K562 (cell line): ENCODE data around the gene SNRNP70. TPM values are rescaled to one million over a fixed set of nuclear protein-coding genes. Genes with fewer than 3 reads are reported as not detected.

Experiments used
- ASH1L ChIP-seq: fragments of 450-650 bp; IDR thresholded peaks from 2 replicates; pipeline ENCODE4 v1.6.1; 2018; ENCODE audit warnings: borderline replicate concordance, mild to moderate bottlenecking, low read depth; ENCODE audit not compliant: partially characterized antibody
- DACH1 ChIP-seq: fragments of 450-650 bp; IDR thresholded peaks from 2 replicates; pipeline ENCODE4 v1.6.1; 2018; ENCODE audit not compliant: partially characterized antibody
- ESRRA ChIP-seq: fragments of 450-650 bp; IDR thresholded peaks from 2 replicates; pipeline ENCODE4 v1.6.1; 2014; ENCODE audit warnings: low read depth, mild to moderate bottlenecking, moderate library complexity, borderline replicate concordance
- HCFC1 ChIP-seq: IDR thresholded peaks from 2 replicates; pipeline ENCODE4 v1.6.1; 2012; ENCODE audit warnings: low read depth, low read length, improper control_type of control experiment
- L3MBTL2 ChIP-seq: fragments of 450-650 bp; IDR thresholded peaks from 2 replicates; pipeline ENCODE4 v1.6.1; 2016; ENCODE audit warnings: mild to moderate bottlenecking, moderate library complexity
- MBD2 ChIP-seq: sonication (generic); IDR thresholded peaks from 2 replicates; pipeline ENCODE4 v1.6.1; 2016; ENCODE audit warnings: low read depth, borderline replicate concordance
- NR2C2 ChIP-seq, 2 experiments: fragments of 200-800 bp in 1 of 2; sonication (Bioruptor generic) in 1 of 2; sonication (generic) in 1 of 2; formaldehyde crosslinking in 1 of 2; IDR thresholded peaks; 2 replicates each; pipeline versions ENCODE4 v1.6.1 to v1.8.0; 2016 to 2022; ENCODE audit warnings: mild to moderate bottlenecking in 1 of 2, missing compliant biosample characterization in 1 of 2, missing genetic modification characterization in 1 of 2, missing genetic modification reagents in 1 of 2
- NRF1 ChIP-seq, 2 experiments: fragments of 450-650 bp; IDR thresholded peaks in 1 of 2; conservative IDR thresholded peaks in 1 of 2; 2 replicates each; pipeline ENCODE4 v1.6.1; 2014; ENCODE audit warnings: mild to moderate bottlenecking in 2 of 2
- RBFOX2 ChIP-seq: fragments of 200-400 bp; formaldehyde crosslinking; IDR thresholded peaks from 2 replicates; pipeline ENCODE4 v1.6.1; 2017; ENCODE audit warnings: low read depth, mild to moderate bottlenecking, low read length, moderate library complexity
- SIX5 ChIP-seq, 2 experiments: IDR thresholded peaks; 2 replicates each; pipeline ENCODE4 v1.6.1; 2011; ENCODE audit warnings: low read length in 2 of 2, borderline replicate concordance in 1 of 2, low read depth in 1 of 2, mild to moderate bottlenecking in 1 of 2, moderate library complexity in 1 of 2; ENCODE audit not compliant: insufficient read depth in 1 of 2
- SP1 ChIP-seq: sonication (generic); formaldehyde crosslinking; IDR thresholded peaks from 2 replicates; pipeline ENCODE4 v1.8.1; 2022; ENCODE audit warnings: mild to moderate bottlenecking, missing genetic modification reagents
- SREBF1 ChIP-seq: fragments of 150-350 bp; IDR thresholded peaks from 2 replicates; pipeline ENCODE4 v1.6.1; 2014; ENCODE audit warnings: antibody characterized with exemption, low read depth, low read length, borderline replicate concordance
- SRF ChIP-seq, 2 experiments: fragments of 250-450, 450-650 bp in 1 of 2; sonication (Bioruptor Pico) in 1 of 2; sonication (generic) in 1 of 2; formaldehyde crosslinking; IDR thresholded peaks; 2 replicates each; pipeline versions ENCODE4 v1.5.0 to v1.5.1; 2020 to 2022; ENCODE audit warnings: mild to moderate bottlenecking in 1 of 2, missing genetic modification reagents in 1 of 2
- TBP ChIP-seq: optimal IDR thresholded peaks from 2 replicates; pipeline ENCODE3; 2011; ENCODE audit warnings: low read depth, low read length, improper control_type of control experiment
- TSHZ1 ChIP-seq: fragments of 250-450 bp; sonication (Bioruptor Pico); IDR thresholded peaks from 2 replicates; pipeline ENCODE4 v1.4.0; 2020; ENCODE audit warnings: mild to moderate bottlenecking, moderate library complexity
- WHSC1 ChIP-seq: IDR thresholded peaks from one replicate; pipeline ENCODE4 v1.6.1; 2012; ENCODE audit warnings: low read length, control low read depth, inconsistent platforms
- XRCC5 ChIP-seq: fragments of 200-400 bp; formaldehyde crosslinking; IDR thresholded peaks from 2 replicates; pipeline ENCODE4 v1.6.1; 2017; ENCODE audit warnings: low read depth, mild to moderate bottlenecking, low read length
- ZNF589 ChIP-seq: fragments of 200-800 bp; sonication (Bioruptor generic); IDR thresholded peaks from 2 replicates; pipeline ENCODE4 v1.6.1; 2016; ENCODE audit warnings: low read depth, missing genetic modification characterization, missing compliant biosample characterization
- ZZZ3 ChIP-seq: fragments of 450-650 bp; IDR thresholded peaks from 2 replicates; pipeline ENCODE4 v1.6.1; 2016; ENCODE audit warnings: antibody characterized with exemption, mild to moderate bottlenecking, moderate library complexity
- polyA plus RNA-seq, 8 experiments: library from polyadenylated mRNA; depleted of rRNA in 4 of 8; stranded (reverse) in 5 of 8; unstranded in 3 of 8; fragments of >200 nt; fragmentation: Nextera tagmentation in 2 of 8; fragmentation: Illumina TruSeq in 1 of 8; extraction: Ambion mirVana in 2 of 8; extraction: Trizol in 1 of 8; gene quantifications; 2 replicates each; pipeline versions ENCODE4 v1.2.1 to v1.2.3, GENCODE V29; 2011 to 2014; ENCODE audit warnings: inconsistent platforms in 1 of 8, missing spikeins in 1 of 8
- total RNA-seq, 7 experiments: library from RNA; depleted of rRNA in 6 of 7; stranded (reverse); fragments of >200 nt in 6 of 7; fragmentation: Illumina TruSeq in 2 of 7; extraction: Trizol in 2 of 7; gene quantifications; 2 replicates each; pipeline versions ENCODE4 v1.2.1 to v1.2.3, GENCODE V29; 2011 to 2021; ENCODE audit warnings: low replicate concordance in 1 of 7
- TF ChIP-seq, protein P1 (sequence below), 2 experiments: fragments of 450-650 bp in 1 of 2; sonication (generic) in 1 of 2; formaldehyde crosslinking in 1 of 2; IDR thresholded peaks in 1 of 2; conservative IDR thresholded peaks in 1 of 2; 2 replicates each; pipeline versions ENCODE4 v1.6.1 to v1.8.1; 2016 to 2023; ENCODE audit warnings: mild to moderate bottlenecking in 2 of 2, moderate library complexity in 2 of 2, inconsistent platforms in 1 of 2, missing genetic modification reagents in 1 of 2
- TF ChIP-seq, protein P2 (sequence below): sonication (generic); formaldehyde crosslinking; IDR thresholded peaks from 2 replicates; pipeline ENCODE4 v1.8.0; 2022; ENCODE audit warnings: missing genetic modification reagents, mild to moderate bottlenecking, moderate library complexity, borderline replicate concordance

The SNRNP70 gene
- total and polyA plus RNA-seq, 9 of the 15 experiments (the other 6 are each of a cell fraction or from before 2014, with no cell fraction given): 2.8 to 496 (median 136) TPM

GRCh38 chr19:49145573-49146407 is 60.5 kb downstream of the SNRNP70 start (continued):
- TF ChIP-seq SIX5 (IDR thresholded peaks at IDR 0.05; ENCODE audit: borderline replicate concordance in 1 of 2, insufficient read depth in 1 of 2, low read depth in 1 of 2, low read length in 2 of 2) (peak in 1 of 2 experiments; percentile 17; a peak in 2 of 4 replicates), TBP (peak; percentile 40), TSHZ1 (CRISPR knock-in tag) (no peak), RBFOX2 (peak; percentile 53; the same call in 1 of the 2 replicates), SP1 (CRISPR knock-in tag) (peak; percentile 74), ZZZ3 (no peak), WHSC1 (no peak), SREBF1 (peak; percentile 83; the same call in 1 of the 2 replicates), MBD2 (peak; percentile 90), HCFC1 (peak; percentile 10; the same call in 1 of the 2 replicates), NR2C2 (CRISPR knock-in tag; IDR thresholded peaks at IDR 0.05) (0 out of 2 replicates have a peak, but pooled peaks have one; percentile 45), NR2C2 (tag; IDR thresholded peaks at IDR 0.05) (no peak), ESRRA (peak; percentile 13; the same call in 1 of the 2 replicates), SRF (CRISPR knock-in tag; IDR thresholded peaks at IDR 0.05) (peak in 1 of 2 experiments; percentile 75; a peak in 2 of 4 replicates), ZNF589 (no peak), DACH1 (peak; percentile 48), L3MBTL2 (peak; percentile 49; the same call in 1 of the 2 replicates), ASH1L (no peak), NRF1 (conservative IDR thresholded peaks at IDR 0.05 in 1 of 2, IDR thresholded peaks at IDR 0.05 in 1 of 2) (peak; percentile 46 to 56; a peak in 3 of 4 replicates), XRCC5 (0 out of 2 replicates have a peak, but pooled peaks have one; percentile 66)
- TF ChIP-seq, protein P1, sequence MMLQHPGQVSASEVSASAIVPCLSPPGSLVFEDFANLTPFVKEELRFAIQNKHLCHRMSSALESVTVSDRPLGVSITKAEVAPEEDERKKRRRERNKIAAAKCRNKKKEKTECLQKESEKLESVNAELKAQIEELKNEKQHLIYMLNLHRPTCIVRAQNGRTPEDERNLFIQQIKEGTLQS (IDR thresholded peaks at IDR 0.05): peak; percentile 92
- TF ChIP-seq, protein P1 (CRISPR knock-in tag; conservative IDR thresholded peaks at IDR 0.05): no peak
- TF ChIP-seq, protein P2, sequence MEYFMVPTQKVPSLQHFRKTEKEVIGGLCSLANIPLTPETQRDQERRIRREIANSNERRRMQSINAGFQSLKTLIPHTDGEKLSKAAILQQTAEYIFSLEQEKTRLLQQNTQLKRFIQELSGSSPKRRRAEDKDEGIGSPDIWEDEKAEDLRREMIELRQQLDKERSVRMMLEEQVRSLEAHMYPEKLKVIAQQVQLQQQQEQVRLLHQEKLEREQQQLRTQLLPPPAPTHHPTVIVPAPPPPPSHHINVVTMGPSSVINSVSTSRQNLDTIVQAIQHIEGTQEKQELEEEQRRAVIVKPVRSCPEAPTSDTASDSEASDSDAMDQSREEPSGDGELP (CRISPR knock-in tag): peak; percentile 96
